PC-3 (cell line): ENCODE data around the gene RNF144B. TPM values are rescaled to one million over a fixed set of nuclear protein-coding genes. Genes with fewer than 3 reads are reported as not detected.
A peak's percentile ranks its signal among the peaks of the same experiment; 100 is the strongest.

Source experiments
- ATAC-seq: fragments of 200-7000 bp; cut with Tn5 transposase; 2 replicates; pipeline ENCODE4 v1.9.1; 2020; ENCODE audit warnings: mild to moderate bottlenecking, moderate library complexity
- BruUV-seq: library from RNA; stranded (reverse); fragments of 400-500 nt; replicated peaks from 2 replicates; lab custom pipeline; 2021; lab: Mats Ljungman, UMichigan
- CTCF ChIA-PET: fragments of 300-600 bp; sonication (Branson Sonifier 250); formaldehyde crosslinking; loops from one replicate; lab custom pipeline; 2022; ENCODE audit warnings: antibody characterized with exemption; lab: Charles Lee
- POLR2A ChIA-PET: fragments of 300-600 bp; sonication (Branson Sonifier 250); formaldehyde crosslinking; loops from one replicate; lab custom pipeline; 2022; ENCODE audit warnings: antibody characterized with exemption; ENCODE audit not compliant: unreplicated experiment; lab: Charles Lee
- DNase-seq: peaks from one replicate; pipeline ENCODE4 v3.0.0-alpha.2; 2015
- H2AFZ ChIP-seq: fragments of 300-600 bp; sonication (generic); 2 replicates; pipeline ENCODE4 v1.6.0; 2016; ENCODE audit warnings: antibody characterized with exemption, low read length
- H3F3A ChIP-seq: fragments of 300-600 bp; sonication (generic); one replicate; pipeline ENCODE4 v1.6.0; 2017; ENCODE audit warnings: antibody characterized with exemption, low read length, control low read depth, mild to moderate bottlenecking; ENCODE audit not compliant: unreplicated experiment
- H3K27ac ChIP-seq: fragments of 300-600 bp; sonication (generic); 2 replicates; pipeline ENCODE4 v1.5.1; 2016; ENCODE audit warnings: mild to moderate bottlenecking, low read length
- H3K27me3 ChIP-seq: fragments of 300-600 bp; sonication (generic); 2 replicates; pipeline ENCODE4 v1.6.1; 2016; ENCODE audit warnings: low read length, mixed read lengths
- H3K36me3 ChIP-seq: fragments of 300-600 bp; sonication (generic); 2 replicates; pipeline ENCODE4 v1.6.1; 2016; ENCODE audit warnings: low read depth, mixed run types, low read length, mixed read lengths
- H3K4me1 ChIP-seq: fragments of 300-600 bp; sonication (generic); 2 replicates; pipeline ENCODE4 v1.5.1; 2016; ENCODE audit warnings: low read length; ENCODE audit not compliant: insufficient read depth
- H3K4me2 ChIP-seq: fragments of 300-600 bp; sonication (generic); 2 replicates; pipeline ENCODE4 v1.6.0; 2016; ENCODE audit warnings: low read length
- H3K4me3 ChIP-seq: fragments of 300-600 bp; sonication (generic); 2 replicates; pipeline ENCODE4 v1.5.1; 2016; ENCODE audit warnings: mild to moderate bottlenecking, low read length, mixed read lengths
- H3K79me2 ChIP-seq: fragments of 300-600 bp; sonication (generic); 2 replicates; pipeline ENCODE4 v1.6.1; 2017; ENCODE audit warnings: low read length, mixed read lengths
- H3K9ac ChIP-seq: fragments of 300-600 bp; sonication (generic); 2 replicates; pipeline ENCODE4 v1.6.0; 2016; ENCODE audit warnings: mild to moderate bottlenecking, low read length
- H3K9me2 ChIP-seq: fragments of 300-600 bp; sonication (generic); replicated peaks from 2 replicates; pipeline ENCODE4 v1.6.1; 2016; ENCODE audit warnings: mixed run types, low read length, mixed read lengths
- H3K9me3 ChIP-seq: fragments of 300-600 bp; sonication (generic); 2 replicates; pipeline ENCODE4 v1.6.1; 2016; ENCODE audit warnings: low read length, mixed read lengths
- H4K20me1 ChIP-seq: fragments of 300-600 bp; sonication (generic); 2 replicates; pipeline ENCODE4 v1.6.1; 2016; ENCODE audit warnings: low read length, mixed read lengths
- CTCF ChIP-seq: fragments of 300-600 bp; sonication (generic); conservative IDR thresholded peaks from 2 replicates; pipeline ENCODE4 v1.5.1; 2017; ENCODE audit warnings: antibody characterized with exemption, low read depth, mild to moderate bottlenecking, low read length
- EZH2 ChIP-seq: fragments of 300-600 bp; sonication (generic); IDR thresholded peaks from one replicate; pipeline ENCODE4 v1.6.1; 2017; ENCODE audit warnings: antibody characterized with exemption, mild to moderate bottlenecking, low read length; ENCODE audit not compliant: unreplicated experiment
- EZH2phosphoT487 ChIP-seq: fragments of 300-600 bp; sonication (generic); IDR thresholded peaks from 2 replicates; pipeline ENCODE4 v1.6.1; 2018; ENCODE audit warnings: mild to moderate bottlenecking, antibody characterized with exemption, low read length, borderline replicate concordance
- intact Hi-C: fragments of 100-400 bp; cut with micrococcal nuclease; formaldehyde crosslinking; loops from 2 replicates; pipeline ENCODE4 v1.9.0; 2023
- total RNA-seq: library from RNA; depleted of rRNA; stranded (reverse); fragments of >200 nt; gene quantifications from 2 replicates; pipeline ENCODE4 v1.2.3, GENCODE V29; 2014

RNF144B gene
- total RNA-seq, 1 experiment from 2014 or later: 4.6 TPM

- no peaks in the 10 kb centered on the region for H3K9me3 ChIP-seq
- BruUV-seq: no TSS peak
- peak overlapping the region; percentile 82 for H2AFZ ChIP-seq
- TF ChIP-seq EZH2phosphoT487 (no peak), EZH2 (no peak)
- ATAC-seq: no peak
- H3F3A ChIP-seq: no peaks in the 10 kb centered on the region
- no peaks in the 10 kb centered on the region for H3K9me2 ChIP-seq
- no peaks in the 10 kb centered on the region for H3K79me2 ChIP-seq
- no peaks in the 10 kb centered on the region for H3K36me3 ChIP-seq
- H4K20me1 ChIP-seq: no peaks in the 10 kb centered on the region
- H3K27ac ChIP-seq: no peak overlapping the region
- POLR2A ChIA-PET: no interaction called here
- no peak overlapping the region for H3K4me2 ChIP-seq
- no peaks in the 10 kb centered on the region for H3K27me3 ChIP-seq
- peaks cover 6% of the 10 kb centered on the region; the same call in 1 of the 2 replicates for H3K4me1 ChIP-seq
- no peak for DNase-seq
- no peak overlapping the region for H3K4me3 ChIP-seq
- intact Hi-C loops: loop anchor here (5.0 to 10.0 kb wide), 3 partner anchors 241 to 688 kb away; partner anchors contain the start of genes DEK, KDM1B and TPMT
- H3K9ac ChIP-seq: peak overlapping the region; percentile 41; the same call in 1 of the 2 replicates
- CTCF ChIA-PET: no interaction called here
Observed at GRCh38 chr6:18503206-18503592, 116.0 kb downstream of the RNF144B start.

DNA sequence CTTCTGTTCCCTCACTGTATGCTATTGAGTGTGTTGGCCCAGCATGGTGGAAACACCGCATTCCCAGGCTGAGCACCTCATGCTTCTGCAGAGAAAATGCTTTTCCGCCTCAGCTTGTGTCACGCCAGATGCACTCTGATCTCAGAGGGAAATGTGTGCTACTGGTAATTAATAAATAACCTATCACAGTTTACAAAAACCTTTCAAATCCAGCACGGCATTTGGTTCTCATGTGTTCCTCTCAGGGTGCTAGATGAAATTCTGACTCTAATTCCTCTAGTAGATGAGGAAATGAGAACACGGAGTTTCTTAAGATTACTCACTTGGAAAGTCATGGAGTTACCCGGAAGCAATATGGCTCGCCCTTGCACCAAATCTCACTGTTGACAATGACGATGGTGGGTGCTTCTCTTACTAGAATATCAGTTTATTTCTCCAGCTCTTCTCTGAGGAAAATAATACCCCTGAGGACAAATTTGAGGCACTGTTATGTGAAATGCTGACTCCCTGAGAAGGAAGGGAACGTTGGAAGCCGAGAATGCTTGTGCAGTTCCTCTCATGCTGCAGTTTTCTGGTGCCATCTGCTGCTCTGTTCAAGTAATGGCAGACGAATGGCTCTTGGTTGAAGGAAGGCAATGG is 116.6 kb downstream of the RNF144B start:
- peak overlapping the region; percentile 41 for H3K9ac ChIP-seq
- H3K9me2 ChIP-seq: no peaks in the 10 kb centered on the region
- ChIA-PET POLR2A (no interaction called here), CTCF (no interaction called here)
- H3K4me1 ChIP-seq: peaks cover 6% of the 10 kb centered on the region; the same call in 1 of the 2 replicates
- no peaks in the 10 kb centered on the region for H3K36me3 ChIP-seq
- DNase-seq (peak; percentile 81), ATAC-seq (peak; percentile 92)
- H3F3A ChIP-seq: no peaks in the 10 kb centered on the region
- H3K79me2 ChIP-seq: no peaks in the 10 kb centered on the region
- H3K9me3 ChIP-seq: no peaks in the 10 kb centered on the region
- no TSS peak for BruUV-seq
- H3K27ac ChIP-seq: peak overlapping the region; percentile 9; the same call in 1 of the 2 replicates
- no peaks in the 10 kb centered on the region for H4K20me1 ChIP-seq
- peak overlapping the region; percentile 82 for H2AFZ ChIP-seq
- H3K4me2 ChIP-seq: peak overlapping the region; percentile 76
- intact Hi-C loops: loop anchor here (1.0 to 10.0 kb wide), 5 partner anchors 98 to 689 kb away; partner anchors contain the start of genes DEK, KDM1B and TPMT
- no peaks in the 10 kb centered on the region for H3K27me3 ChIP-seq
- TF ChIP-seq EZH2 (no peak), CTCF (peak; percentile 98)
- peak overlapping the region; percentile 58 for H3K4me3 ChIP-seq

- ATAC-seq (peak; percentile 8; the same call in 1 of the 2 replicates), DNase-seq (no peak)
- Histone ChIP-seq H3K9ac (no peak overlapping the region; the same call in 1 of the 2 replicates), H3K4me3 (peak overlapping the region; percentile 58; the same call in 1 of the 2 replicates), H3K9me2 (no peaks in the 10 kb centered on the region), H3K27ac (no peak overlapping the region), H3K9me3 (no peaks in the 10 kb centered on the region), H3F3A (no peaks in the 10 kb centered on the region), H3K79me2 (no peaks in the 10 kb centered on the region), H3K36me3 (no peaks in the 10 kb centered on the region), H3K4me1 (peaks cover 6% of the 10 kb centered on the region; the same call in 1 of the 2 replicates), H4K20me1 (no peaks in the 10 kb centered on the region), H3K27me3 (no peaks in the 10 kb centered on the region), H3K4me2 (peak overlapping the region; percentile 76; the same call in 1 of the 2 replicates), H2AFZ (peak overlapping the region; percentile 82)
- ChIA-PET POLR2A (no interaction called here), CTCF (no interaction called here)
- BruUV-seq: no TSS peak
- TF ChIP-seq EZH2 (no peak), EZH2phosphoT487 (no peak), CTCF (no peak; the same call in 1 of the 2 replicates)
- intact Hi-C loops: loop anchor here (1.0 to 10.0 kb wide), 5 partner anchors 99 to 689 kb away; partner anchors contain the start of genes DEK, KDM1B and TPMT
Observed at GRCh38 chr6:18504232-18504596, 117.1 kb downstream of the RNF144B start.
